Activated CD8-positive, alpha-beta memory T cell treated with anti-CD3 and anti-CD28 coated beads for 48 hours (primary cell): ENCODE data around the gene SLC25A21.
"Not testable (repeated sequence)": the region's sequence is repeated elsewhere in the genome, so short reads cannot be mapped to it uniquely, and the experiment has no call there.

ENCODE experiments used
- DNase-seq, 3 experiments: peaks; one replicate each; pipeline ENCODE4 v3.0.0-alpha.2; 2020; ENCODE audit warnings: low read depth in 2 of 3, low spot score in 2 of 3

SLC25A21 gene

DNA sequence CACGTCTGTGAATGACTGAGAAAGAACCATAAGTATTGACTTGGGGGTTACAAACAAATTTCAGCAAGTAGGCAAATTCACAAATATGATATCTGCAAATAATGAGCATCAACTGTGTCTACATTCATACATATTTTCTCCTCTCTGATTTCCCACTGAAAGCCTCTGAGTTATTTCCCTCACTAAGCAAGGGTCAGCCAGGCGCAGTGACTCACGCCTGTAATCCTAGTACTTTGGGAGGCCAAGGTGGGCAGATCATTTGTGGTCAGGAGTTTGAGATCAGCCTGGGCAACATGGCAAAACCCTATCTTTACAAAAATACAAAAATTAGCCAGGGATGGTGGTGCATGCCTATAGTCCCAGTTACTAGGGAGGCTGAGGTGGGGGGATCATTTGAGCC lies 80.8 kb downstream of the SLC25A21 start:
- no peak for DNase-seq

GRCh38 chr14:37090026-37090425 lies 82.4 kb downstream of the SLC25A21 start:
- no peak for DNase-seq

- no peak for DNase-seq
Observed at GRCh38 chr14:37089410-37089809, 83.0 kb downstream of the SLC25A21 start.

GRCh38 chr14:37088356-37089215 lies 83.8 kb downstream of the SLC25A21 start:
- DNase-seq = no peak

GRCh38 chr14:37087520-37087919 lies 84.9 kb downstream of the SLC25A21 start:
- DNase-seq = no peak

- DNase-seq = no peak
Observed at GRCh38 chr14:37083599-37083998, 88.8 kb downstream of the SLC25A21 start.

- DNase-seq = no peak
Observed at GRCh38 chr14:37082449-37082848, 90.0 kb downstream of the SLC25A21 start.

DNA sequence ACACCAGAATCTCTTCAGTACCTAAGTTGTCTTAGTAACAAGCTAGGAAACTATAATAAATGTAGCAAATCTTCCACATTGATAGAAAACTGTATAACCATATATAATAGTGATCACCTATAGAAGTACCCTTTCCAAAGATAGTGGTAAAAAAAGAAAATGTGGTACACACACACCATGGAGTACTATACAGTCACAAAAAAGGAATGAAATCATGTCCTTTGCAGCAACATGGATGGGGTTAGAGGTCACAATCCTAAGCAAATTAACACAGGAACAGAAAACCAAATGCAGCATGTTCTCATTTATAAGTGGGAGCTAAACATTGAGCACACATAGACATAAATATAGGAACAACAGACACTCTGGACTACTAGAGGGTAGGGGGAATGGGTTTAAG lies 90.5 kb downstream of the SLC25A21 start:
- no peak for DNase-seq

- DNase-seq = no peak
Observed at GRCh38 chr14:37081218-37081617, 91.2 kb downstream of the SLC25A21 start.

GRCh38 chr14:37078131-37078530 lies 94.3 kb downstream of the SLC25A21 start:
- no peak for DNase-seq

DNA sequence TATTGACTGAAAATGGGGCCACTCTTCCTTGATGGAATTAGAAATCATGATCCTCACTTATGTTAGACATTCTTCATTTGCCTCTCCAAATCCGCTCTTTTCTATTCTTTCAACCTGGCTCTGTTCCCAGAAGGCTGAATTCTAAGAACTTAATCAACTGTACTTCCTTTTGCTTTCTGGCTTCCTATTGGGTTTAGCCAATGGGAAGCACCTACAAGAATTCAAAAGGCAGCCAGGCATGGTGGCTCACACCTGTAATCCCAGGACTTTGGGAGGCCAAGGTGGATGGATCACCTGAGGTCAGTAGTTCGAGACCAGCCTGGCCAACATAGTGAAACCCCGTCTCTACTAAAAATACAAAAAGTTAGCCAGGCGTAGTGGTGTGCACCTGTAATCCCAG lies 98.1 kb downstream of the SLC25A21 start:
- DNase-seq = not testable (repeated sequence)

DNA sequence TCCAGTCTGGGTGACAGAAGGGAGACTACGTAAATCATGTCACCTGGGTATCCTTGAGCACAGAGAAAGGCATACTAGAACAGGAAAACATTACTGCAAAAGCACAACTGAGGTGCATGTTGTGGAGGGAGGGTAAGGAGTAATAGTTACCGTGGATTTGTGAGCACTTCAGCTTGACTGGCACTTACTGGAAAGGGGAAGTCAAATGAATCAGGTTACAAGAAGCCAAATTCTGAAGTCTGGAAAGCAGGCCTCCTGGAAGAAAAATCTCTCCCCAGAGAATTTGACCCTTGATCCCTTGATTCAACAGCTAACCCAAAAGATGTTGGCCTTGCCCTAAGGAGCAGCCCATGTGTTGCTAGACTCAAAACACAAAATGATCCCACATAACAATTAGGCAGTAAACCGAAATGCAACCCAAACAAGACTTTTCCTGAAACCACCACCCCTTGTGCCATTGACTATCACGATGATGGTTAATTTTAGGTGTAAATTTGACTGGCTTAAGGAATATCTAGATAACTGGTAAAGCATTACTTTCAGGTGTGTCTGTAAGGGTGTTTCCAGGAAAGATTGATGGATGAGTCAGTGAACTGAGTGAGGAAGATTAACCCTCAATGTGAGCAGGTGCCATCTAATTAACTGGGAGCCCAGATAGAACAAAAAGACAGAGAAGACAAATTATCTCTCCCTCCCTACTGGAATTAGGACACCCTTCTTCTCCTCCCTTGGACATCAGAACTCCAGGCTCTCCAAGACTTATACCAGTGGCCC lies 108.8 kb downstream of the SLC25A21 start:
- no peak for DNase-seq

DNA sequence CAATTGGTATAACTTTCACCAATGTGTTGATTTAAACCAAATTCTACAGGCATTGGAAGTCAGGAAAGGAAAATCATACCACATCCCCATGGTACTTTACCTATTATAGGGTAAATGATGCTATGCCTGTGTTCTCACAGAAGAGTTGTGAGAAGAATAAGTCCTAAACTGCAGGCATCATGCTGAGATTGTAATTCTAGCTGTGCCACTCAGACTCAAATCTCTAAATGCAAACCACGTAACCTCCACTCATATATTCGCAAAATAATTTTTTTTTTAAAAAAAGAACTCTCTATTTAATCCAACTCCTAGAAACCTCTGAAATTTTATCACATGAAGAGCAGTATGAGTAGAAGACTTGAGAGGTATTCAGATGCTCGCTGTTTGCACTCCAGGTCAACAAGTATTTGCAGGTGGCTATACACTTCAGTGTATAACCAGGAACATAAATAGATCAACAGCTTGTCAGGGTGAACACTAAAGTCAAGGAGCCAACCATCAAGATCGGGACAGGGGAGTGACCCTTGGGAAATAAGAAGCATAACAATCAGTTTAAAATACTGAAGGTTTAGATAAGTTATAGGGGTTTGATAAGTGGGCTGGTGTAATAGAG lies 110.1 kb downstream of the SLC25A21 start:
- no peak for DNase-seq

GRCh38 chr14:37061697-37062096 lies 110.7 kb downstream of the SLC25A21 start:
- no peak for DNase-seq

- no peak for DNase-seq
Observed at GRCh38 chr14:37060496-37061260, 111.7 kb downstream of the SLC25A21 start.

DNA sequence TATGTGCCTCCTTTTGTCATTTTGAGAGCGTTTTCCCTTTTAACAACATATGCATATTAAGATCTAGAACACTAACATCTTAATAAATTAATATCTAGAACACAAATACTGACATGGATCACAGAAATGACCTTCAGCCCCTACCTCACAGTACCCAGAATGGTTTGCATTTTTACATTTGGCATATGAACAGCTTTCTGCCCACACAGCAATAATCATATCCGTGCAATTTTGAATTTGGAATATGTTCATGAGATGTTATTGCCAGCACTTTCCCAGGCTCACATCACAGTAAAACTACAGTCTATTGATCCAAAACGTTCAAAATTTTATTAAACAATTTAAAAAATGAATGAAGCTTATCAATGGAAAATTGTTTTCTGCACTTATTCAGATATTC lies 114.6 kb downstream of the SLC25A21 start:
- no peak for DNase-seq

- DNase-seq = no peak
Observed at GRCh38 chr14:37056473-37056872, 115.9 kb downstream of the SLC25A21 start.

DNA sequence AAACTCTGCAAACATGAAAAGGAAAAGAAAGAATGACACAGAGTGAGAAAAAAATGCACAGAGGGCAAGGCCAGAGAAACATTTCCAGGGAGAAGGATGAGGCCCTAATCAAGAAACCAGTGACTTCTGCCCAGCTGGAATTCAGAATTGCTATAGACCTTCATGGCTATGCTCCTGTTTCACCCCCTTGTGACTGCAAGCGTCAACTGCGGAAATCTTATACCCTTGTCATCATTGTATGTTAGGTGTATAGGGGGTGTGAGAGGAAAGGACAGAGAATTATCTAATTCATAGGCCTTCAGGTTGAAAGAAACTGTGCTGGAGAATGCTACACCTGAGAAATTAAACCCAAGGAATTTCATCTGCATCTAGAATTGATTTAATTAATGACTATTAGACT lies 117.5 kb downstream of the SLC25A21 start:
- no peak for DNase-seq

DNA sequence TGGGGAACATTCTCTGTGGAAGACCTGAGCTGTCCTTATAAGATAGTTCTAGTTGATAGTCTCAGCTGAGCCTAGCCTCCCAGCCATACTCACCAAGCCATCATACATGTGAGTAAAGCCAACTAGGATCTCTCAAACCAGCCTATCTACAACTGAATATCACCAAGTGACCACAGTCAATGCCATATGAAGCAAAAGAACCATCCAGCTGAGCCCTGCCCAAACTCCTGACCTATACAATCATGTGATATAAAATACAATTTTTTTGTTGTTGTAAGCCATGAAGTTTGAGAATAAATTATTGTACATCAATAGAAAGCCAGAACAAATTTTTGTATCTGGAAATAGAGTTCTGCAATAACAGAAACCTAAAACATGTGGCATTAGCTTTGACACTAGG lies 118.3 kb downstream of the SLC25A21 start:
- no peak for DNase-seq

- no peak for DNase-seq
Observed at GRCh38 chr14:37051680-37052079, 120.7 kb downstream of the SLC25A21 start.

DNA sequence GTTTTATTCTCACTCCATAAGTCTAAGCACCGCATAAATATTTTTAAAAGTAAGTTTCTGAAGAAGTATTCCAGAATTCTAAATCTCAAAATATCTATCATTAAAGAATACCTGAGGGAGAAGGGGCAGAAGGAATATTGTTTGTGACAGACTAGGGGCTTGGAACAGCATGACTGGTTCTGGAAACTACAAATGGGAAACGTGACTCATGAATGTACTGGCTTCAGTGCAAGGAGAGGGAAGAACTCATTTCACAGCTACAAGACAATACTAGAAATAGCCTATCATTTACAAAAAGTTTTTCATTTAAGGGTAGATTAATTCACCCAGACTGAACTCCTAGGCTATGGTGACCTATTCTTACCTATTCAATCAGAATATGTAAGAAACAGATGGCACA lies 121.3 kb downstream of the SLC25A21 start:
- DNase-seq = no peak
